Mesendoderm (in vitro differentiated cells): ENCODE results near the gene RAB3GAP2.

ENCODE experiments used
- DNase-seq: peaks from one replicate; pipeline ENCODE4 v3.0.0; 2013
- H2AK5ac ChIP-seq: 2 replicates; pipeline ENCODE4 v1.6.1; 2013; ENCODE audit warnings: low read length, inconsistent platforms
- H2BK120ac ChIP-seq: 2 replicates; pipeline ENCODE4 v1.6.1; 2013; ENCODE audit warnings: low read depth, mild to moderate bottlenecking, low read length, moderate library complexity, mixed read lengths
- H2BK15ac ChIP-seq: replicated peaks from 2 replicates; pipeline ENCODE4 v1.6.1; 2013; ENCODE audit warnings: low read depth, mild to moderate bottlenecking, moderate library complexity
- H2BK5ac ChIP-seq: 2 replicates; pipeline ENCODE4 v1.6.1; 2013; ENCODE audit warnings: low read length, inconsistent platforms
- H3K18ac ChIP-seq: 2 replicates; pipeline ENCODE4 v1.6.1; 2013; ENCODE audit warnings: mild to moderate bottlenecking, low read length, mixed read lengths
- H3K23ac ChIP-seq: one replicate; pipeline ENCODE4 v1.6.1; 2013; ENCODE audit warnings: low read length
- H3K27ac ChIP-seq: 2 replicates; pipeline ENCODE4 v1.5.1; 2013; ENCODE audit warnings: low read depth, mild to moderate bottlenecking, inconsistent platforms, low read length, moderate library complexity
- H3K27me3 ChIP-seq: 2 replicates; pipeline ENCODE4 v1.6.1; 2013; ENCODE audit warnings: low read length, control low read depth, mild to moderate bottlenecking, inconsistent platforms; ENCODE audit not compliant: insufficient read depth, poor library complexity
- H3K36me3 ChIP-seq: 2 replicates; pipeline ENCODE4 v1.6.1; 2013; ENCODE audit warnings: low read length, inconsistent platforms; ENCODE audit not compliant: control insufficient read depth, insufficient read depth
- H3K4ac ChIP-seq: one replicate; pipeline ENCODE4 v1.6.1; 2013; ENCODE audit warnings: low read depth, mild to moderate bottlenecking, low read length, moderate library complexity
- H3K4me1 ChIP-seq: 2 replicates; pipeline ENCODE4 v1.6.1; 2013; ENCODE audit warnings: low read depth, low read length, inconsistent platforms; ENCODE audit not compliant: control insufficient read depth
- H3K4me2 ChIP-seq: 2 replicates; pipeline ENCODE4 v1.6.1; 2013; ENCODE audit warnings: low read length
- H3K4me3 ChIP-seq: 2 replicates; pipeline ENCODE4 v1.5.1; 2013; ENCODE audit warnings: mild to moderate bottlenecking, low read length
- H3K56ac ChIP-seq: one replicate; pipeline ENCODE4 v1.6.1; 2013; ENCODE audit warnings: low read length
- H3K79me1 ChIP-seq: 2 replicates; pipeline ENCODE4 v1.6.1; 2013; ENCODE audit warnings: low read length, inconsistent platforms
- H3K79me2 ChIP-seq: 2 replicates; pipeline ENCODE4 v1.6.1; 2013; ENCODE audit warnings: mild to moderate bottlenecking, low read length; ENCODE audit not compliant: control insufficient read depth, insufficient read depth
- H3K9ac ChIP-seq: 2 replicates; pipeline ENCODE4 v1.6.1; 2013; ENCODE audit warnings: low read length, inconsistent platforms
- H4K5ac ChIP-seq: one replicate; pipeline ENCODE4 v1.6.1; 2013; ENCODE audit warnings: low read length
- H4K8ac ChIP-seq: one replicate; pipeline ENCODE4 v1.6.1; 2013; ENCODE audit warnings: low read depth, mild to moderate bottlenecking, control low read depth, low read length, moderate library complexity
- WGBS: extraction: QIAGEN DNeasy Blood & Tissue Kit; methylation state at CpG from one replicate; pipeline ENCODE4 v1.1.7; 2013; ENCODE audit warnings: low lambda C conversion rate, missing lambda C conversion rate; ENCODE audit not compliant: insufficient coverage; ENCODE audit errors: extremely low coverage; 5-methylcytosine and 5-hydroxymethylcytosine counted together

RAB3GAP2 gene

DNA sequence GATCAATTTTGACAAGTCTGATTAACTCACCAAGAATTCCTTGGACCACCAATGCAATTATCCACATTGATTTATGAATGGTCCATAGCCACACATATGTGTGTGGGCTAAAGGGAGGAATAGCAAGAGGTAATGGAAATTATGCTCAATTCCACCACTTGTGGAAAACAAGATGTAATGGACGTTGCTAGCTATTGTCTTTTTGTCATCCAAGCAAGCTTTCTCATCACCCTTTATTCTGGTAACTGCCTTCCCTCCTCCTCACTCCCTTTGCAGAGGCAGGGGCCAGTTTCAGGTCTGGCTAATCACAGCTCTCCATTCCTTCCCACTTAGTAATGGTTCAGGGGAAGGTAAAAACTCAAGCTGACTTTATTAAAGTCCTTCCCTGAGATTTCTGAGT lies 24.7 kb upstream of the RAB3GAP2 start:
- no peaks in the 10 kb centered on the region for H3K79me2 ChIP-seq
- H4K8ac ChIP-seq, result no peak overlapping the region
- no peak overlapping the region for H2BK5ac ChIP-seq
- no peak overlapping the region for H2BK120ac ChIP-seq
- no peak overlapping the region for H4K5ac ChIP-seq
- H3K18ac ChIP-seq, result no peak overlapping the region
- no peak overlapping the region for H3K27ac ChIP-seq
- no peak overlapping the region for H3K4me3 ChIP-seq
- no peak overlapping the region for H3K56ac ChIP-seq
- no peak overlapping the region for H2BK15ac ChIP-seq
- H2AK5ac ChIP-seq, result no peak overlapping the region
- H3K4me2 ChIP-seq, result no peak overlapping the region
- no CpG with 5 or more reads among the region's 1 CpG for WGBS
- no peak overlapping the region for H3K4ac ChIP-seq
- H3K23ac ChIP-seq, result no peak overlapping the region
- no peak for DNase-seq
- H3K4me1 ChIP-seq, result no peaks in the 10 kb centered on the region
- H3K79me1 ChIP-seq, result no peaks in the 10 kb centered on the region
- H3K36me3 ChIP-seq, result no peaks in the 10 kb centered on the region
- H3K9ac ChIP-seq, result no peak overlapping the region
- H3K27me3 ChIP-seq, result no peaks in the 10 kb centered on the region

DNA sequence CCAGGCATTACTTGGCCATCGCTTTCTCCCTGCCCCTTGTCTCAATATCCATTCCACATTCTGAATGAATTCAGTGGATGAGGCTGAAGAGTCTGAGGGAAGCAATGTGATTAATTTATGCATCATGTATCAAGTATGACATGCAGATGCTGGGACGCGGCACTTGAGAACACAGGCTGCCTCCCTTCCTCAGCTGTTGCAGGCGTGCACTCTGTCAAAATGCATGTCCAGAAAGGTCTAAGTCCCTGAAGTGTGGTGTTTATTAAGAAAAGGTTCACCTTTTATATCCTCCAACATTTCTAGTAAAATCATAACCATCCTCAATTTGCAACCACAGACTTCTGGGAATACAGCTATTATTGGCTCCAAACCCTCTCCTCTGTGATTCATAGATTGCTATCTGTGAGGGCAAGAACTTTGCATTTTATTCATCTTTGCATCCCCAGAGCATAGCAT lies 22.6 kb upstream of the RAB3GAP2 start:
- Histone ChIP-seq H3K56ac (no peak overlapping the region), H3K27me3 (no peaks in the 10 kb centered on the region), H4K5ac (no peak overlapping the region), H3K18ac (no peak overlapping the region), H3K4me1 (no peaks in the 10 kb centered on the region), H2BK5ac (no peak overlapping the region), H3K4me3 (no peak overlapping the region), H3K79me1 (no peaks in the 10 kb centered on the region), H2AK5ac (no peak overlapping the region), H3K27ac (no peak overlapping the region), H3K4me2 (no peak overlapping the region), H2BK15ac (no peak overlapping the region), H3K36me3 (no peaks in the 10 kb centered on the region), H3K4ac (no peak overlapping the region), H3K9ac (no peak overlapping the region), H4K8ac (no peak overlapping the region), H2BK120ac (no peak overlapping the region), H3K23ac (no peak overlapping the region), H3K79me2 (no peaks in the 10 kb centered on the region)
- no peak for DNase-seq
- no CpG with 5 or more reads among the region's 4 CpGs for WGBS

DNA sequence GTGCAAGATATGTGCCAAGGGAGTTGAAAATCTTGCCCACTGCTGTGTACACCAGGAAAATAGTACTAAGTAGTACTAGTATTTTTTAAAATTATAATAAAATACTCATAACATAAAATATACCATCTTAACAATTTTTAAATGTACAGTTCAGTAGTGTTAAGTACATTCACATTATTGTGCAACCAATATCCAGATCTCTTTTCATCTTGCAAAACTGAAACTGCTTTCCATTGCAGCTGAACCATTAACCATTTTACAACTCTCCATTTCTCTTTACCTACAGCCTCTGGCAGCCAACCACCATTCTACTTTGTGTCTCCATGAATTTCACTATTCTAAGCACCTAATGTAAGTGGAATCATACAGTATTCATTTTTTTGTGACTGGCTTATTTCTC lies 19.3 kb upstream of the RAB3GAP2 start:
- Histone ChIP-seq H2BK120ac (no peak overlapping the region), H3K18ac (no peak overlapping the region), H3K4ac (no peak overlapping the region), H3K56ac (no peak overlapping the region), H3K4me3 (no peak overlapping the region), H4K8ac (no peak overlapping the region), H4K5ac (no peak overlapping the region), H3K4me2 (no peak overlapping the region), H3K79me2 (no peaks in the 10 kb centered on the region), H2AK5ac (no peak overlapping the region), H3K9ac (no peak overlapping the region), H2BK5ac (no peak overlapping the region), H3K27me3 (no peaks in the 10 kb centered on the region), H3K27ac (no peak overlapping the region), H3K23ac (no peak overlapping the region), H3K79me1 (no peaks in the 10 kb centered on the region), H3K4me1 (no peaks in the 10 kb centered on the region), H3K36me3 (no peaks in the 10 kb centered on the region), H2BK15ac (no peak overlapping the region)
- no peak for DNase-seq

DNA sequence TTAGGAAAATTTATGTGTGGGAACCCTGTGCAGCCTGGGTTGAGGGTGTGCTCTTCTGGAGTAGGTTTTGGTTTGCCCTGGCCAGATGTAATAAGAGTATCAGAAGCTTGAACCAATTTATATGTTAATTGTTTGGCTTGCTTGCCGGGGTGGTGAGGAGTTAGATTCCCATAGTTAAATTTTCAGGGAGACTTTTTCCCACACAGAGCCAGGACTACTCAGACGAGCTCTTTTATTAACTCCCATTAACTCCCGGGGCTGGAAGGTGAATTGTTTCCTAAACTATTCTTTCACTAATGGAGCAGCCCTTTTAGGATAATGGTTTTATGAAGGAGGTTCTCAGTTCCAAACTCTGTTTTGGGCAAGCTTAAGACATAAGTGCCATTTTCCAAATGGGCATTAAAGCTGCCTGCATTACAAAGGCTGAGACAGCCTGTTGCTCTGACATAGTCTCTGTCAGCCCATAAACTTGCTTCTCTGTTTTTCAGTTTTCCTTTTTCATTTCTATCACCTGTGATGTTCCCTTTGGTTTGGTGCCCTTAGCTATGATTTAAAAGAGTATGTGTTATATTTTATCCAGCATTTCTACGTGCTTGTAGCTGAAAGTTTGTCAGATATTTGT lies 18.0 kb upstream of the RAB3GAP2 start:
- Histone ChIP-seq H3K27ac (no peak overlapping the region), H3K4me1 (no peaks in the 10 kb centered on the region), H4K8ac (no peak overlapping the region), H3K79me2 (no peaks in the 10 kb centered on the region), H3K23ac (no peak overlapping the region), H4K5ac (no peak overlapping the region), H3K18ac (no peak overlapping the region), H3K36me3 (no peaks in the 10 kb centered on the region), H3K27me3 (no peaks in the 10 kb centered on the region), H2BK15ac (no peak overlapping the region), H3K4me3 (no peak overlapping the region), H3K4ac (no peak overlapping the region), H2BK5ac (no peak overlapping the region), H3K79me1 (no peaks in the 10 kb centered on the region), H3K4me2 (no peak overlapping the region), H2BK120ac (no peak overlapping the region), H3K56ac (no peak overlapping the region), H2AK5ac (no peak overlapping the region), H3K9ac (no peak overlapping the region)
- no peak for DNase-seq
- no CpG with 5 or more reads among the region's 4 CpGs for WGBS

DNA sequence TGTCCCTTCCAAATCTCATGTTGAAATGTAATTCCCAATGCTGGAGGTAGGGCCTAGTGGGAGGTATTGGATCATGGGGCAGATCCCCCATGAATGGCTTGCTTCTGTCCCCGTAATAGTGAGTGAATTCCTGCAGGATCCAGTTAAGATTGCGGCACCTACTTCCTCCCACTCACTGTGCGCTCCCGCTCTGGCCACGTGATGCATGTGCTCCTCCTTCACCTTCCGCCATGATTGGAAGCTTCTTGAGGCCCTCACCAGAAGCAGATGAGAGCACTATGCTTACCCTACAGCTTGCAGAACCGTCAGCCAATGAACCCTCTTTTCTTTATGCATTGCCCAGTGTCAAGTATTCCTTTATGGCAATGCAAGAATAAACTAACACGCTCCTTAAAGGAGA lies 14.9 kb upstream of the RAB3GAP2 start:
- no peak overlapping the region for H3K18ac ChIP-seq
- no peaks in the 10 kb centered on the region for H3K79me1 ChIP-seq
- no peak overlapping the region for H3K27ac ChIP-seq
- WGBS, result no CpG with 5 or more reads among the region's 8 CpGs
- no peak overlapping the region for H3K4me3 ChIP-seq
- H3K36me3 ChIP-seq, result no peaks in the 10 kb centered on the region
- DNase-seq, result no peak
- H3K56ac ChIP-seq, result no peak overlapping the region
- H4K8ac ChIP-seq, result no peak overlapping the region
- no peak overlapping the region for H3K4ac ChIP-seq
- no peak overlapping the region for H2BK120ac ChIP-seq
- no peak overlapping the region for H4K5ac ChIP-seq
- no peaks in the 10 kb centered on the region for H3K79me2 ChIP-seq
- H3K23ac ChIP-seq, result no peak overlapping the region
- no peak overlapping the region for H3K9ac ChIP-seq
- no peak overlapping the region for H3K4me2 ChIP-seq
- H3K4me1 ChIP-seq, result no peaks in the 10 kb centered on the region
- no peak overlapping the region for H2BK5ac ChIP-seq
- no peak overlapping the region for H2AK5ac ChIP-seq
- no peaks in the 10 kb centered on the region for H3K27me3 ChIP-seq
- no peak overlapping the region for H2BK15ac ChIP-seq

DNA sequence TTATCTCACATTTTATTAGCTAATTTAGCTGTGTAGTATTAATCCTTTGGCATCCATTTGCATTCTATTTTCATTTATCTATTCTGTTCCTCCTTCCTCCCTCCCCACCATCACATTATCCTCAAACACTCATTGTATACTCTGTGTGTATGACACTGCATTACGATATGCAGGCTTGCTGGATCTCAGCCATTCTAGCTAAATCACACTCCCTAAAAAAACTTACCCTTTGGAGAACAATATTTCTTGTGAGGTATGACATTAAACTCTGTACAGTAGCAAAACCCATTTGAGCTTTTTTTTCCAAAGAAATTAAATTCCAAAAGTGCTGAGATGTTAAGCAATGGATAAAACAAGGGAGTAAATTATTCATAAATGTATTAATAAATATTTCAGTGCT lies 11.4 kb upstream of the RAB3GAP2 start:
- H3K27ac ChIP-seq, result no peak overlapping the region
- H3K56ac ChIP-seq, result no peak overlapping the region
- DNase-seq, result no peak
- no peak overlapping the region for H4K8ac ChIP-seq
- no peak overlapping the region for H2AK5ac ChIP-seq
- H3K36me3 ChIP-seq, result no peaks in the 10 kb centered on the region
- H3K23ac ChIP-seq, result no peak overlapping the region
- H3K4ac ChIP-seq, result no peak overlapping the region
- no peak overlapping the region for H3K4me2 ChIP-seq
- no peak overlapping the region for H3K18ac ChIP-seq
- H2BK5ac ChIP-seq, result no peak overlapping the region
- H3K79me2 ChIP-seq, result no peaks in the 10 kb centered on the region
- H2BK15ac ChIP-seq, result no peak overlapping the region
- no peaks in the 10 kb centered on the region for H3K79me1 ChIP-seq
- no peaks in the 10 kb centered on the region for H3K27me3 ChIP-seq
- WGBS, result no CpG with 5 or more reads among the region's 1 CpG
- no peak overlapping the region for H2BK120ac ChIP-seq
- no peak overlapping the region for H3K9ac ChIP-seq
- no peaks in the 10 kb centered on the region for H3K4me1 ChIP-seq
- H3K4me3 ChIP-seq, result no peak overlapping the region
- no peak overlapping the region for H4K5ac ChIP-seq
